Lower lobe of right lung (tissue), 2 donors: ENCODE results near the gene SPIRE1. TPM values are rescaled to one million over a fixed set of nuclear protein-coding genes. Genes with fewer than 3 reads are reported as not detected.

Experiments used
- ATAC-seq, 2 donors: fragments of 200-7000 bp; cut with Tn5 transposase; one replicate each; pipeline ENCODE4 v1.9.1; 2020 to 2022; ENCODE audit warnings: mild to moderate bottlenecking in 2 of 2, moderate library complexity in 2 of 2
- DNase-seq: peaks from one replicate; pipeline ENCODE4 v3.0.0-alpha.2; 2020
- H3K27ac ChIP-seq: fragments of 200-600 bp; one replicate; pipeline ENCODE4 v1.8.0; 2022
- H3K27me3 ChIP-seq: fragments of 200-600 bp; one replicate; pipeline ENCODE4 v1.8.0; 2022; ENCODE audit warnings: low read depth
- H3K36me3 ChIP-seq: fragments of 200-600 bp; one replicate; pipeline ENCODE4 v1.8.0; 2022; ENCODE audit warnings: mild to moderate bottlenecking
- H3K4me1 ChIP-seq: fragments of 200-600 bp; one replicate; pipeline ENCODE4 v1.8.0; 2022
- H3K4me3 ChIP-seq: fragments of 200-600 bp; one replicate; pipeline ENCODE4 v1.8.0; 2022; ENCODE audit warnings: mild to moderate bottlenecking
- H3K9me3 ChIP-seq: fragments of 200-600 bp; one replicate; pipeline ENCODE4 v1.8.0; 2022
- intact Hi-C: fragments of 100-400 bp; cut with DNase I; formaldehyde crosslinking; loops from one replicate; pipeline ENCODE4 v1.11.0; 2022
- total RNA-seq: library from RNA; stranded (reverse); fragmentation: NEBNext Ultra II Directional; extraction: Animal tissue kit (Norgen Biotek cat#: 25700); gene quantifications from one replicate; pipeline ENCODE4 v1.2.1, GENCODE V29; 2021
- TF ChIP-seq, protein P1 (sequence below): fragments of 200-600 bp; IDR thresholded peaks from one replicate; pipeline ENCODE4 v1.8.0; 2022; ENCODE audit warnings: antibody characterized with exemption, mild to moderate bottlenecking
- donor health status: DM: no; HTN: yes; CAD: no; lungs with severe emphysema.

SPIRE1 gene
- total RNA-seq, 1 donor from 2014 or later, result 42.1 TPM

GRCh38 chr18:12451428-12451827 lies 206.5 kb downstream of the SPIRE1 start:
- no peak overlapping the region for H3K27ac ChIP-seq
- TF ChIP-seq, protein P1, sequence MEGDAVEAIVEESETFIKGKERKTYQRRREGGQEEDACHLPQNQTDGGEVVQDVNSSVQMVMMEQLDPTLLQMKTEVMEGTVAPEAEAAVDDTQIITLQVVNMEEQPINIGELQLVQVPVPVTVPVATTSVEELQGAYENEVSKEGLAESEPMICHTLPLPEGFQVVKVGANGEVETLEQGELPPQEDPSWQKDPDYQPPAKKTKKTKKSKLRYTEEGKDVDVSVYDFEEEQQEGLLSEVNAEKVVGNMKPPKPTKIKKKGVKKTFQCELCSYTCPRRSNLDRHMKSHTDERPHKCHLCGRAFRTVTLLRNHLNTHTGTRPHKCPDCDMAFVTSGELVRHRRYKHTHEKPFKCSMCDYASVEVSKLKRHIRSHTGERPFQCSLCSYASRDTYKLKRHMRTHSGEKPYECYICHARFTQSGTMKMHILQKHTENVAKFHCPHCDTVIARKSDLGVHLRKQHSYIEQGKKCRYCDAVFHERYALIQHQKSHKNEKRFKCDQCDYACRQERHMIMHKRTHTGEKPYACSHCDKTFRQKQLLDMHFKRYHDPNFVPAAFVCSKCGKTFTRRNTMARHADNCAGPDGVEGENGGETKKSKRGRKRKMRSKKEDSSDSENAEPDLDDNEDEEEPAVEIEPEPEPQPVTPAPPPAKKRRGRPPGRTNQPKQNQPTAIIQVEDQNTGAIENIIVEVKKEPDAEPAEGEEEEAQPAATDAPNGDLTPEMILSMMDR, result no peak
- no peaks in the 10 kb centered on the region for H3K9me3 ChIP-seq
- no peak overlapping the region for H3K4me3 ChIP-seq
- ATAC-seq, result no peak
- H3K4me1 ChIP-seq, result no peaks in the 10 kb centered on the region
- no peaks in the 10 kb centered on the region for H3K27me3 ChIP-seq
- H3K36me3 ChIP-seq, result peaks cover 54% of the 10 kb centered on the region
- intact Hi-C loops, result no loop called here
- DNase-seq, result no peak

DNA sequence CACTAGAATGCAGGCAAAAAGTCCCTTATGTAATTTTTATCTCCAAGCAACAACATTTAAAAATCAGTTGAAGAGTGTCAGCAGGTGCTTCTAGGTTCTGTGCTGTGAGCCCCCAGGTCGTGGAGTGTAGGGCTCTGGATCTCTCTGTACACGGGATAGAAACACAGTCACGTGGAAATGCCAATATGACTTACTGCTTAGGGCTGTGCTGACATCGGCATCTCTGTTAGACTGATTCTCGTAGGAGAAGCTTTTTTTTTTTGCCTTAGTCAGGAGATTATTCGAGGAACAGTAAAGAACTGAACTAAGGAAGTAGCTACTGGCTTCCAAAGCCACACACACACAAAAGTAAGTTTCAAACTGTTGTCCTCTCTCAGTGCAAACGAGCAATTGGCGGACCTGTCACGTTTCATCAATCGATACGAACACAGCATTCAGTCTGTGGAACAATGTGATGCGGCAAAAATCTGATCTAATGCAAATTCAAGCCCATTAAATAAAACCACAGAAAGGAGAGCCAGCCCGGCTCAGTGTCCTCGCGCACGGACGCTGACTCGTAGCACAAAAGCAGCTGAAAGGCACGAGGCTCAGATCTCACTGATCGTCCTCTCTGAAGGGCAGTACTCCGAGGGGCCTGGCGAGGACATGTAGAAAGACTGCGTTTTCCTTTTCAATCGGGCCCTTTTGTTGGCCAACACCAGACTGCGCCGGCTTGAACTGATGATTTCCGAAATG lies 208.7 kb downstream of the SPIRE1 start:
- DNase-seq, result no peak
- no peaks in the 10 kb centered on the region for H3K27me3 ChIP-seq
- no peak overlapping the region for H3K27ac ChIP-seq
- peaks cover 4% of the 10 kb centered on the region for H3K9me3 ChIP-seq
- intact Hi-C loops, result no loop called here
- no peaks in the 10 kb centered on the region for H3K4me1 ChIP-seq
- H3K36me3 ChIP-seq, result peaks cover 58% of the 10 kb centered on the region
- no peak overlapping the region for H3K4me3 ChIP-seq
- TF ChIP-seq, protein P1, result no peak
- no peak for ATAC-seq

DNA sequence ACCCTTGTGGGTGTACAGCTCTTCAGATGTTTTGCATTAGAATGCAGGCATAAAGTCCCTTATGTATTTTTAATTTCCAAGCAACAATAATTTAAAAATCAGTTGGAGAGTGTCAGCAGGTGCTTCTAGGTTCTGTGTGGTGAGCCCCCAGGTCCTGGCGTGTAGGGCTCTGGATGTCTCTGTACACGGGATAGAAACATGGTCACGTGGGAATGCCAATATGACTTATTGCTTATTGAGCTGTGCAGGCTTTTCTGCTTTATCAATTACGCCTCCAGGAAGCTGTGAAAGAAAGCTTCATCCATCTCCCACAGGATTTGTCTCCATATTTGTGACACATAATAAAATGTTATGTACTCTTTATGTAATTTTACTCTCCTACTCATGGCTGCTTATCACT lies 212.4 kb downstream of the SPIRE1 start:
- no peak for DNase-seq
- ATAC-seq, result no peak
- TF ChIP-seq, protein P1, result no peak
- intact Hi-C loops, result no loop called here
- no peak overlapping the region for H3K4me3 ChIP-seq
- peaks cover 29% of the 10 kb centered on the region for H3K36me3 ChIP-seq
- no peak overlapping the region for H3K27ac ChIP-seq
- no peaks in the 10 kb centered on the region for H3K4me1 ChIP-seq
- H3K27me3 ChIP-seq, result no peaks in the 10 kb centered on the region
- H3K9me3 ChIP-seq, result peaks cover 8% of the 10 kb centered on the region

- peaks cover 9% of the 10 kb centered on the region for H3K36me3 ChIP-seq
- peaks cover 8% of the 10 kb centered on the region for H3K9me3 ChIP-seq
- intact Hi-C loops, result no loop called here
- ATAC-seq (no peak), DNase-seq (no peak)
- TF ChIP-seq, protein P1, result no peak
- no peak overlapping the region for H3K27ac ChIP-seq
- H3K27me3 ChIP-seq, result no peaks in the 10 kb centered on the region
- H3K4me3 ChIP-seq, result no peak overlapping the region
- H3K4me1 ChIP-seq, result no peaks in the 10 kb centered on the region
These were observed 214.4 kb downstream of the SPIRE1 start for GRCh38 chr18:12443551-12443950.

GRCh38 chr18:12442946-12443345 lies 215.0 kb downstream of the SPIRE1 start:
- peaks cover 5% of the 10 kb centered on the region for H3K36me3 ChIP-seq
- DNase-seq, result no peak
- H3K27me3 ChIP-seq, result no peaks in the 10 kb centered on the region
- no peak overlapping the region for H3K27ac ChIP-seq
- intact Hi-C loops, result no loop called here
- no peak for ATAC-seq
- H3K4me3 ChIP-seq, result no peak overlapping the region
- no peaks in the 10 kb centered on the region for H3K4me1 ChIP-seq
- H3K9me3 ChIP-seq, result peaks cover 8% of the 10 kb centered on the region
- TF ChIP-seq, protein P1, result no peak
